K562 (cell line): Measurements from ENCODE around the gene MYO1A. TPM values are rescaled to one million over a fixed set of nuclear protein-coding genes. Genes with fewer than 3 reads are reported as not detected.
A peak's percentile ranks its signal among the peaks of the same experiment; 100 is the strongest.

Experiments used
- ADNP ChIP-seq: fragments of 200-800 bp; sonication (Bioruptor generic); IDR thresholded peaks from 2 replicates; pipeline ENCODE4 v1.6.1; 2016; ENCODE audit warnings: missing genetic modification characterization, missing compliant biosample characterization
- FIP1L1 ChIP-seq: fragments of 200-400 bp; formaldehyde crosslinking; IDR thresholded peaks from 2 replicates; pipeline ENCODE4 v1.6.1; 2018; ENCODE audit warnings: mild to moderate bottlenecking, low read depth, low read length; ENCODE audit not compliant: poor library complexity, severe bottlenecking
- GTF2F1 ChIP-seq: IDR thresholded peaks from 2 replicates; pipeline ENCODE4 v1.6.1; 2011; ENCODE audit warnings: low read depth, low read length, improper control_type of control experiment
- HES1 ChIP-seq: fragments of 450-650 bp; IDR thresholded peaks from 2 replicates; pipeline ENCODE4 v1.6.1; 2016; ENCODE audit warnings: low read depth, mild to moderate bottlenecking, moderate library complexity
- HMGN3 ChIP-seq: IDR thresholded peaks from 2 replicates; pipeline ENCODE4 v1.6.1; 2011; ENCODE audit warnings: borderline replicate concordance, low read depth, mild to moderate bottlenecking, mixed read lengths, low read length; ENCODE audit not compliant: insufficient read length; ENCODE audit errors: extremely low read depth
- MCM7 ChIP-seq, 2 experiments: fragments of 450-650 bp; IDR thresholded peaks; 2 replicates each; pipeline ENCODE4 v1.6.1; 2016 to 2018
- NCOA4 ChIP-seq: fragments of 450-650 bp; IDR thresholded peaks from 2 replicates; pipeline ENCODE4 v1.6.1; 2018; ENCODE audit warnings: mild to moderate bottlenecking; ENCODE audit not compliant: partially characterized antibody
- NFATC3 ChIP-seq: fragments of 450-650 bp; IDR thresholded peaks from 2 replicates; pipeline ENCODE4 v1.6.1; 2017; ENCODE audit warnings: mild to moderate bottlenecking
- NFIX ChIP-seq: fragments of 250-450 bp; sonication (Bioruptor Pico); IDR thresholded peaks from 2 replicates; pipeline ENCODE4 v1.4.0; 2020; ENCODE audit warnings: low read depth, mild to moderate bottlenecking, moderate library complexity
- PRPF4 ChIP-seq: fragments of 200-400 bp; formaldehyde crosslinking; IDR thresholded peaks from one replicate; pipeline ENCODE4 v1.6.1; 2017; ENCODE audit warnings: low read length, low read depth, mild to moderate bottlenecking; ENCODE audit not compliant: insufficient read depth, poor library complexity, severe bottlenecking
- SREBF1 ChIP-seq: fragments of 150-350 bp; IDR thresholded peaks from 2 replicates; pipeline ENCODE4 v1.6.1; 2014; ENCODE audit warnings: antibody characterized with exemption, low read depth, low read length, borderline replicate concordance
- TBP ChIP-seq: optimal IDR thresholded peaks from 2 replicates; pipeline ENCODE3; 2011; ENCODE audit warnings: low read depth, low read length, improper control_type of control experiment
- TRIM25 ChIP-seq: fragments of 450-650 bp; IDR thresholded peaks from 2 replicates; pipeline ENCODE4 v1.7.0; 2016; ENCODE audit warnings: borderline replicate concordance
- VEZF1 ChIP-seq: fragments of 200-800 bp; sonication (Bioruptor generic); IDR thresholded peaks from 2 replicates; pipeline ENCODE4 v1.6.1; 2017; ENCODE audit warnings: missing genetic modification characterization, missing compliant biosample characterization
- ZMIZ1 ChIP-seq, 2 experiments: fragments of 150-350 bp in 1 of 2; IDR thresholded peaks; 2 replicates each; pipeline ENCODE4 v1.6.1; 2012 to 2016; ENCODE audit warnings: low read depth in 2 of 2, low read length in 2 of 2, mild to moderate bottlenecking in 1 of 2, moderate library complexity in 1 of 2
- ZNF212 ChIP-seq: fragments of 450-650 bp; formaldehyde crosslinking; IDR thresholded peaks from 2 replicates; pipeline ENCODE4 v1.4.0; 2020; ENCODE audit warnings: mild to moderate bottlenecking
- ZNF253 ChIP-seq: fragments of 250-450 bp; sonication (Bioruptor Pico); conservative IDR thresholded peaks from 2 replicates; pipeline ENCODE4 v1.6.1; 2021; ENCODE audit warnings: mild to moderate bottlenecking
- ZNF398 ChIP-seq: fragments of 250-450 bp; sonication (Bioruptor Pico); IDR thresholded peaks from 2 replicates; pipeline ENCODE4 v1.8.0; 2021; ENCODE audit warnings: moderate library complexity, mild to moderate bottlenecking, inconsistent platforms
- ZNF696 ChIP-seq: fragments of 250-450 bp; sonication (Bioruptor Pico); conservative IDR thresholded peaks from 2 replicates; pipeline ENCODE4 v1.4.0; 2020; ENCODE audit warnings: mild to moderate bottlenecking, moderate library complexity
- polyA plus RNA-seq, 8 experiments: library from polyadenylated mRNA; depleted of rRNA in 4 of 8; stranded (reverse) in 5 of 8; unstranded in 3 of 8; fragments of >200 nt; fragmentation: Nextera tagmentation in 2 of 8; fragmentation: Illumina TruSeq in 1 of 8; extraction: Ambion mirVana in 2 of 8; extraction: Trizol in 1 of 8; gene quantifications; 2 replicates each; pipeline versions ENCODE4 v1.2.1 to v1.2.3, GENCODE V29; 2011 to 2014; ENCODE audit warnings: inconsistent platforms in 1 of 8, missing spikeins in 1 of 8
- total RNA-seq, 7 experiments: library from RNA; depleted of rRNA in 6 of 7; stranded (reverse); fragments of >200 nt in 6 of 7; fragmentation: Illumina TruSeq in 2 of 7; extraction: Trizol in 2 of 7; gene quantifications; 2 replicates each; pipeline versions ENCODE4 v1.2.1 to v1.2.3, GENCODE V29; 2011 to 2021; ENCODE audit warnings: low replicate concordance in 1 of 7

MYO1A gene
- total and polyA plus RNA-seq, 9 of the 15 experiments (the other 6 are each of a cell fraction or from before 2014, with no cell fraction given), result 0.03 to 0.29 (median 0.14) TPM; not detected in 2

- no peak for TF ChIP-seq TBP
- peak; percentile 89 for TF ChIP-seq VEZF1
- no peak for TF ChIP-seq NFIX (CRISPR knock-in tag)
- TF ChIP-seq ZMIZ1 (IDR thresholded peaks at IDR 0.05; ENCODE audit: low read depth in 2 of 2, low read length in 2 of 2), result peak in 1 of 2 experiments; percentile 98; a peak in 2 of 4 replicates
- TF ChIP-seq ZNF253 (CRISPR knock-in tag), result no peak
- TF ChIP-seq ADNP (tag), result peak; percentile 96
- peak; percentile 96 for TF ChIP-seq HES1
- no peak for TF ChIP-seq ZNF398 (CRISPR knock-in tag)
- no peak for TF ChIP-seq TRIM25
- TF ChIP-seq ZNF212 (CRISPR knock-in tag), result no peak
- no peak for TF ChIP-seq ZNF696 (CRISPR knock-in tag)
- TF ChIP-seq NFATC3, result peak; percentile 83
- no peak for TF ChIP-seq GTF2F1
- peak; percentile 56 for TF ChIP-seq NCOA4
- TF ChIP-seq PRPF4, result no peak
- peak; percentile 84; the same call in 1 of the 2 replicates for TF ChIP-seq SREBF1
- TF ChIP-seq FIP1L1, result no peak
- TF ChIP-seq MCM7 (IDR thresholded peaks at IDR 0.05), result no peak
- peak; percentile 99 for TF ChIP-seq HMGN3
Observed at GRCh38 chr12:56988207-56988739, 61.7 kb downstream of the MYO1A start (continued).
